ENCODE results near the gene MED12L.

The MED12L gene

GRCh38 chr3:151133175-151133574, 47.7 kb downstream of the MED12L start:
- no peak for TF ChIP-seq POLR2AphosphoS5 (IDR thresholded peaks at IDR 0.05; ENCODE audit: low read depth, low read length)
- TF ChIP-seq REST (IDR thresholded peaks at IDR 0.05; ENCODE audit: insufficient read depth in 1 of 2, low read depth in 2 of 2, low read length in 2 of 2): no peak
- no peak for TF ChIP-seq SIN3A (IDR thresholded peaks at IDR 0.05; ENCODE audit: borderline replicate concordance, insufficient read depth, low read length)

GRCh38 chr3:151133917-151134450, 48.5 kb downstream of the MED12L start:
- TF ChIP-seq POLR2AphosphoS5 (IDR thresholded peaks at IDR 0.05; ENCODE audit: low read depth, low read length) (no peak), SIN3A (IDR thresholded peaks at IDR 0.05; ENCODE audit: borderline replicate concordance, insufficient read depth, low read length) (no peak), REST (IDR thresholded peaks at IDR 0.05; ENCODE audit: insufficient read depth in 1 of 2, low read depth in 2 of 2, low read length in 2 of 2) (no peak), FOXP2 (optimal IDR thresholded peaks at IDR 0.05; ENCODE audit: borderline replicate concordance, extremely low read depth, extremely low read length, insufficient read depth) (no peak), TAF1 (IDR thresholded peaks at IDR 0.05; ENCODE audit: borderline replicate concordance, insufficient read depth, low read length) (no peak)

DNA sequence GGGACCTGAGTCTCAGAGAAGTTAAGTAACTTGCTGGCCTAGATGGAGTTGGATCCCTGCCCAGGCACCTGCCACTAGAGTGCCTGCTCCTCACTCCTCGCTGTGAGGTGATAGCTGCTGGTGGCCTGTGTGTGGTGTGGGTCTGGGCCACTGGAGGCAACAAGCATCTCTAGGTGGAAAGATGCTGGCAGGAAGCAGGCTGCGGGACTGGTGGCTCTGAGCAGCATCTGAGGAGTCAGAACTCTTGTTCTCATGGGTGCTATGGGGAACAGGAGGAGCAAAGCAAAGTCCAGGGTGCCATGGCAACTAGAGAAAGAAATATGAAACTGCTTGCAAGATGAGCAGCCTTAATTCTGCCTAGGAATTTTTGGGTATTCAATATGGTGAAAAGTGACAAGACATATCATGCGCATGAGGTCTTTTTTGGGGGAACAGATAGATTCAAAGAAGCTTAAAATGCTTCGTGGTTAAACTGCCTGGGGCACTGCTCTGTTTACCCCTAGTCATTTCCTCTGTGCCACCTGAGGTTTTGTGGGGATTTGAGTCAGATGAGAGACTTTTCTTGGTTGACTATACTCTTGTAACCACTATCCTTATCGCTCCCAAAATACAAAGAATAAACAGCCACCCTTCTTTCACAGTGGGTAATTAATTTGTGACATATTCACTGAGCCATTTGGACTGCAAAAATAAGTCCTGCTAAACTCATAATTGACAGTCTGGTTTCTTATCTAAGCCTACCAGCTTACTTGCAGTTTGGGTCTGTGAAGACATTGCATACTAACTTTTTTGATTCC, 50.3 kb downstream of the MED12L start:
- TF ChIP-seq FOXP2 (optimal IDR thresholded peaks at IDR 0.05; ENCODE audit: borderline replicate concordance, extremely low read depth, extremely low read length, insufficient read depth) (no peak), POLR2AphosphoS5 (IDR thresholded peaks at IDR 0.05; ENCODE audit: low read depth, low read length) (no peak), TAF1 (IDR thresholded peaks at IDR 0.05; ENCODE audit: borderline replicate concordance, insufficient read depth, low read length) (no peak), SIN3A (IDR thresholded peaks at IDR 0.05; ENCODE audit: borderline replicate concordance, insufficient read depth, low read length) (no peak), REST (IDR thresholded peaks at IDR 0.05; ENCODE audit: insufficient read depth in 1 of 2, low read depth in 2 of 2, low read length in 2 of 2) (no peak)

DNA sequence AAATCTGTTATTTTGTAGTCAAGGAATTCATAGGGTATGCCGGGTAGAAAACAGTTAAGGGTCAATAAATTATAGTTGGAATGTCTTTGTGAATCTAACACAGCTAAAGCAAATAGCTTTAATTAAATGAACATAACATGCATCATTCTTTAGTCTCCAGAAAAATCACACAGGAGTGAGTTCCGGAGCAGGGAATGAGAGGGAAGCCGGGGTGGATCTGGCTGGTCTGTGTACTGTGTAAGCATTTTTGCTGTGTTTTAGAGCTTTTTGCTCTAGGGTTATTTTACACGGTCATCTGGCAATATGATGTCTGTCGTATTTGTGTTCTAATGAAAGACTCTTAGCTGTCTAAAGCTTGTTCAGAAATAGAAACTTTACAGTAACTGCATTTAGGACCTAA, 57.5 kb downstream of the MED12L start:
- TF ChIP-seq POLR2AphosphoS5 (IDR thresholded peaks at IDR 0.05; ENCODE audit: low read depth, low read length) (no peak), SIN3A (IDR thresholded peaks at IDR 0.05; ENCODE audit: borderline replicate concordance, insufficient read depth, low read length) (no peak), TAF1 (IDR thresholded peaks at IDR 0.05; ENCODE audit: borderline replicate concordance, insufficient read depth, low read length) (no peak), FOXP2 (optimal IDR thresholded peaks at IDR 0.05; ENCODE audit: borderline replicate concordance, extremely low read depth, extremely low read length, insufficient read depth) (no peak), REST (IDR thresholded peaks at IDR 0.05; ENCODE audit: insufficient read depth in 1 of 2, low read depth in 2 of 2, low read length in 2 of 2) (no peak)
